Peyer's patch (tissue), 4 donors: ENCODE data around the gene TFG. TPM values are rescaled to one million over a fixed set of nuclear protein-coding genes. Genes with fewer than 3 reads are reported as not detected.

ENCODE experiments used
- DNase-seq, 3 donors: peaks; one replicate each; pipeline ENCODE4 v3.0.0-alpha.2; 2017 to 2019
- H3K27ac ChIP-seq, 4 donors: fragments of 200-600 bp; sonication (generic); one replicate each; pipeline ENCODE4 v1.5.1; 2016 to 2019
- H3K27me3 ChIP-seq, 2 donors: fragments of 200-600 bp; sonication (generic); one replicate each; pipeline ENCODE4 v1.5.1; 2019
- H3K36me3 ChIP-seq, 3 donors: fragments of 200-600 bp; sonication (generic); one replicate each; pipeline ENCODE4 v1.5.1; 2016 to 2019
- H3K4me1 ChIP-seq, 4 donors: fragments of 200-600 bp; sonication (generic); one replicate each; pipeline ENCODE4 v1.5.1; 2016 to 2019
- H3K4me3 ChIP-seq, 4 donors: fragments of 200-600 bp; sonication (generic); 1 replicate in 3 of 4; 2 replicates in 1 of 4; pipeline ENCODE4 v1.5.1; 2016 to 2019; ENCODE audit warnings: mild to moderate bottlenecking in 1 of 4
- H3K9me3 ChIP-seq, 4 donors: fragments of 200-600 bp; sonication (generic); one replicate each; pipeline ENCODE4 v1.5.1; 2016 to 2019; ENCODE audit warnings: mild to moderate bottlenecking in 1 of 4
- CTCF ChIP-seq, 6 experiments: fragments of 450-650 bp in 4 of 6; fragments of 200-600 bp in 2 of 6; sonication (generic) in 1 of 6; IDR thresholded peaks; one replicate each; pipeline ENCODE4 v1.5.1; 2017 to 2019; ENCODE audit warnings: antibody characterized with exemption in 6 of 6, mild to moderate bottlenecking in 3 of 6, moderate library complexity in 1 of 6
- POLR2A ChIP-seq, 2 donors: fragments of 450-650 bp; IDR thresholded peaks; one replicate each; pipeline ENCODE4 v1.5.1; 2017; ENCODE audit warnings: antibody characterized with exemption in 2 of 2, mild to moderate bottlenecking in 2 of 2, moderate library complexity in 2 of 2
- total RNA-seq, 4 donors: library from RNA; depleted of rRNA; stranded (reverse); fragments of >200 nt; gene quantifications; one replicate each; pipeline ENCODE4 v1.1.0, GENCODE V29; 2016

The TFG gene
- total RNA-seq, 4 donors from 2014 or later, result 75.1 to 188 (median 141) TPM

GRCh38 chr3:100696161-100696560 is 13.1 kb upstream of the TFG start:
- Histone ChIP-seq H3K4me1 (peaks cover 0 to 25% (median 0%) of the 10 kb centered on the region in 4 donors), H3K9me3 (no peaks in the 10 kb centered on the region), H3K27me3 (no peaks in the 10 kb centered on the region), H3K36me3 (peaks cover 0 to 2% (median 0%) of the 10 kb centered on the region in 3 donors), H3K4me3 (no peak overlapping the region), H3K27ac (peak overlapping the region in 2 of 4 donors; percentile 82 to 92)
- peak in 3 of 6 experiments; percentile 39 to 50 (median 40) for TF ChIP-seq CTCF (IDR thresholded peaks at IDR 0.05)
- no peak for TF ChIP-seq POLR2A (IDR thresholded peaks at IDR 0.05)
- DNase-seq, result no peak

- peak in 2 of 3 donors; percentile 84 to 85 for DNase-seq
- H3K27ac ChIP-seq, result peak overlapping the region in 3 of 4 donors; percentile 66 to 92 (median 82)
- TF ChIP-seq POLR2A (IDR thresholded peaks at IDR 0.05), result peak in 1 of 2 donors; percentile 31
- TF ChIP-seq CTCF (IDR thresholded peaks at IDR 0.05), result peak in 3 of 6 experiments; percentile 21 to 35 (median 23)
These were observed 12.1 kb upstream of the TFG start for GRCh38 chr3:100697172-100697571.

GRCh38 chr3:100697723-100698285 is 11.5 kb upstream of the TFG start:
- Histone ChIP-seq H3K4me3 (no peak overlapping the region), H3K27me3 (no peaks in the 10 kb centered on the region), H3K27ac (peak overlapping the region in 3 of 4 donors; percentile 66 to 92 (median 82)), H3K9me3 (no peaks in the 10 kb centered on the region), H3K4me1 (peaks cover 0 to 25% (median 0%) of the 10 kb centered on the region in 4 donors), H3K36me3 (no peaks in the 10 kb centered on the region)
- TF ChIP-seq CTCF (IDR thresholded peaks at IDR 0.05) (no peak), POLR2A (IDR thresholded peaks at IDR 0.05) (no peak)
- DNase-seq, result peak in 1 of 3 donors; percentile 56

More at GRCh38 chr3:100697172-100697571, 12.1 kb upstream of the TFG start:
- Histone ChIP-seq H3K36me3 (no peaks in the 10 kb centered on the region), H3K4me3 (peak overlapping the region in 1 of 4 donors; percentile 7), H3K4me1 (peaks cover 0 to 25% (median 0%) of the 10 kb centered on the region in 4 donors), H3K9me3 (no peaks in the 10 kb centered on the region), H3K27me3 (no peaks in the 10 kb centered on the region)

- no peak for DNase-seq
- H3K4me3 ChIP-seq, result no peak overlapping the region
- H3K27ac ChIP-seq, result peak overlapping the region in 2 of 4 donors; percentile 82 to 92
- TF ChIP-seq CTCF (IDR thresholded peaks at IDR 0.05) (no peak), POLR2A (IDR thresholded peaks at IDR 0.05) (no peak)
- H3K36me3 ChIP-seq, result no peaks in the 10 kb centered on the region
- H3K27me3 ChIP-seq, result no peaks in the 10 kb centered on the region
- H3K4me1 ChIP-seq, result peaks cover 0 to 25% (median 0%) of the 10 kb centered on the region in 4 donors
- no peaks in the 10 kb centered on the region for H3K9me3 ChIP-seq
These were observed 10.6 kb upstream of the TFG start for GRCh38 chr3:100698736-100699135.

GRCh38 chr3:100700708-100701107 is 8.6 kb upstream of the TFG start:
- H3K4me3 ChIP-seq, result no peak overlapping the region
- H3K4me1 ChIP-seq, result peaks cover 0 to 25% (median 0%) of the 10 kb centered on the region in 4 donors
- DNase-seq, result no peak
- H3K27ac ChIP-seq, result no peak overlapping the region
- TF ChIP-seq POLR2A (IDR thresholded peaks at IDR 0.05) (no peak), CTCF (IDR thresholded peaks at IDR 0.05) (no peak)
- no peaks in the 10 kb centered on the region for H3K9me3 ChIP-seq
- H3K36me3 ChIP-seq, result no peaks in the 10 kb centered on the region
- no peaks in the 10 kb centered on the region for H3K27me3 ChIP-seq
